GM12874 (cell line): ENCODE results near the gene CAPN9.

Source experiments
- CTCF ChIP-seq: IDR thresholded peaks from 2 replicates; pipeline ENCODE4 v1.5.1; 2011; ENCODE audit warnings: low read depth, mild to moderate bottlenecking, control low read depth, low read length, moderate library complexity; ENCODE audit not compliant: insufficient read depth

Gene CAPN9

GRCh38 chr1:230753586-230754251 is 6.5 kb downstream of the CAPN9 start:
- TF ChIP-seq CTCF = no peak

- TF ChIP-seq CTCF = no peak
These were observed 7.6 kb downstream of the CAPN9 start for GRCh38 chr1:230754796-230755195.

- TF ChIP-seq CTCF = no peak
These were observed 10.9 kb downstream of the CAPN9 start for GRCh38 chr1:230757856-230758708.

- no peak for TF ChIP-seq CTCF
These were observed 11.7 kb downstream of the CAPN9 start for GRCh38 chr1:230758709-230759368.

- TF ChIP-seq CTCF = no peak
These were observed 12.3 kb downstream of the CAPN9 start for GRCh38 chr1:230759369-230760065.

GRCh38 chr1:230760360-230760827 is 13.2 kb downstream of the CAPN9 start:
- no peak for TF ChIP-seq CTCF
